DOHH2 (cell line): Measurements from ENCODE around the gene HECW1.

ENCODE experiments used
- H3F3A ChIP-seq: fragments of 200-600 bp; sonication (generic), shearing (Covaris generic); 2 replicates; pipeline ENCODE4 v1.6.0; 2016; ENCODE audit warnings: antibody characterized with exemption, mild to moderate bottlenecking; ENCODE audit not compliant: control insufficient read depth, insufficient read depth
- H3K27ac ChIP-seq: fragments of 200-600 bp; sonication (generic); 2 replicates; pipeline ENCODE4 v1.5.1; 2014; ENCODE audit warnings: low read depth, mild to moderate bottlenecking, low read length, moderate library complexity
- H3K27me3 ChIP-seq: fragments of 200-600 bp; sonication (generic); 2 replicates; pipeline ENCODE4 v1.6.1; 2014; ENCODE audit warnings: mild to moderate bottlenecking, low read length, mixed read lengths; ENCODE audit not compliant: control insufficient read depth
- H3K36me3 ChIP-seq: fragments of 200-600 bp; sonication (generic); 2 replicates; pipeline ENCODE4 v1.6.1; 2014; ENCODE audit warnings: mild to moderate bottlenecking, low read length, moderate library complexity, mixed read lengths; ENCODE audit not compliant: control insufficient read depth
- H3K4me1 ChIP-seq: fragments of 200-600 bp; sonication (generic); 2 replicates; pipeline ENCODE4 v1.6.1; 2014; ENCODE audit warnings: mild to moderate bottlenecking, low read length, mixed read lengths; ENCODE audit not compliant: control insufficient read depth
- H3K4me2 ChIP-seq: fragments of 200-600 bp; sonication (generic); 2 replicates; pipeline ENCODE4 v1.6.0; 2014; ENCODE audit warnings: mild to moderate bottlenecking, low read length, moderate library complexity
- H3K4me3 ChIP-seq: fragments of 200-600 bp; sonication (generic); 2 replicates; pipeline ENCODE4 v1.5.1; 2014; ENCODE audit warnings: mild to moderate bottlenecking, low read length, mixed read lengths
- H3K79me2 ChIP-seq: fragments of 200-600 bp; sonication (generic); 2 replicates; pipeline ENCODE4 v1.6.1; 2014; ENCODE audit warnings: mild to moderate bottlenecking, low read length, mixed read lengths; ENCODE audit not compliant: control insufficient read depth
- H3K9me2 ChIP-seq: fragments of 200-600 bp; sonication (generic); replicated peaks from 2 replicates; pipeline ENCODE4 v1.6.1; 2014; ENCODE audit warnings: mild to moderate bottlenecking, low read length, mixed read lengths; ENCODE audit not compliant: control insufficient read depth
- H3K9me3 ChIP-seq: fragments of 200-600 bp; sonication (generic); 2 replicates; pipeline ENCODE4 v1.6.1; 2014; ENCODE audit warnings: antibody characterized with exemption, low read length, mixed read lengths; ENCODE audit not compliant: control insufficient read depth, insufficient read depth
- H4K20me1 ChIP-seq: fragments of 200-600 bp; sonication (generic); 2 replicates; pipeline ENCODE4 v1.6.0; 2014; ENCODE audit warnings: low read depth, mild to moderate bottlenecking, antibody characterized with exemption, low read length, moderate library complexity; ENCODE audit not compliant: control insufficient read depth, insufficient read depth
- CTCF ChIP-seq: fragments of 200-600 bp; sonication (generic); IDR thresholded peaks from one replicate; pipeline ENCODE4 v1.5.1; 2014; ENCODE audit warnings: antibody characterized with exemption, mild to moderate bottlenecking, low read depth, low read length; ENCODE audit not compliant: poor library complexity, severe bottlenecking
- EZH2phosphoT487 ChIP-seq: fragments of 200-600 bp; sonication (generic); IDR thresholded peaks from 2 replicates; pipeline ENCODE4 v1.6.1; 2017; ENCODE audit warnings: borderline replicate concordance, mild to moderate bottlenecking, antibody characterized with exemption, low read length, moderate library complexity, mixed read lengths

HECW1 gene

GRCh38 chr7:43390576-43390975 is 278.1 kb downstream of the HECW1 start:
- no peaks in the 10 kb centered on the region for H3F3A ChIP-seq
- no peaks in the 10 kb centered on the region for H3K36me3 ChIP-seq
- H3K79me2 ChIP-seq: no peaks in the 10 kb centered on the region
- H3K27me3 ChIP-seq: peaks cover 6% of the 10 kb centered on the region; the same call in 1 of the 2 replicates
- no peak for TF ChIP-seq CTCF
- no peak for TF ChIP-seq EZH2phosphoT487
- H4K20me1 ChIP-seq: no peaks in the 10 kb centered on the region
- H3K27ac ChIP-seq: no peak overlapping the region
- H3K4me1 ChIP-seq: no peaks in the 10 kb centered on the region
- H3K4me2 ChIP-seq: no peak overlapping the region
- H3K9me2 ChIP-seq: no peaks in the 10 kb centered on the region
- no peaks in the 10 kb centered on the region for H3K9me3 ChIP-seq
- no peak overlapping the region for H3K4me3 ChIP-seq

DNA sequence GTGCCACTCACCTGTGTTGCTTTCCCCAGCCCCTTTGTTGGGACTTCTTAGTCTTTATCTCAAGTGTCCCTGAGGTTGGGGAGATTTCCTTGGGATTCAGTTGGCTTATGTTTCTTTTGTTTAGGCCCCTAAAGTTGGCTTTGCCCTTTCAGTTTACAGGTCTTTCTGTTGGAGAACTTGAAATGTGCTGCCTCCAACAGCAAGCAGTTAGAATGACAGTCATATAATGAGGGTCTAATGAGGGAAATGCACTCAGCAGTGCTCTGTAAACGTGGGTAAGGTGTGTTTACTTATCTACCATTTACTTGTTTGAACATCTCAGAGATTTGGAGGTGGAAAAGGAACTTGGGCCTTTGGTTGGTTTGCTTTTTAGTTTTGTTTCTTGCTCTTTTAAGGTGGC is 279.1 kb downstream of the HECW1 start:
- no peak overlapping the region for H3K4me2 ChIP-seq
- no peaks in the 10 kb centered on the region for H3K79me2 ChIP-seq
- no peaks in the 10 kb centered on the region for H3F3A ChIP-seq
- no peaks in the 10 kb centered on the region for H3K9me2 ChIP-seq
- no peak overlapping the region for H3K27ac ChIP-seq
- no peak overlapping the region for H3K4me3 ChIP-seq
- peaks cover 9% of the 10 kb centered on the region; the same call in 1 of the 2 replicates for H3K27me3 ChIP-seq
- no peaks in the 10 kb centered on the region for H4K20me1 ChIP-seq
- H3K4me1 ChIP-seq: no peaks in the 10 kb centered on the region
- no peaks in the 10 kb centered on the region for H3K9me3 ChIP-seq
- H3K36me3 ChIP-seq: no peaks in the 10 kb centered on the region
- TF ChIP-seq EZH2phosphoT487 (no peak), CTCF (no peak)

DNA sequence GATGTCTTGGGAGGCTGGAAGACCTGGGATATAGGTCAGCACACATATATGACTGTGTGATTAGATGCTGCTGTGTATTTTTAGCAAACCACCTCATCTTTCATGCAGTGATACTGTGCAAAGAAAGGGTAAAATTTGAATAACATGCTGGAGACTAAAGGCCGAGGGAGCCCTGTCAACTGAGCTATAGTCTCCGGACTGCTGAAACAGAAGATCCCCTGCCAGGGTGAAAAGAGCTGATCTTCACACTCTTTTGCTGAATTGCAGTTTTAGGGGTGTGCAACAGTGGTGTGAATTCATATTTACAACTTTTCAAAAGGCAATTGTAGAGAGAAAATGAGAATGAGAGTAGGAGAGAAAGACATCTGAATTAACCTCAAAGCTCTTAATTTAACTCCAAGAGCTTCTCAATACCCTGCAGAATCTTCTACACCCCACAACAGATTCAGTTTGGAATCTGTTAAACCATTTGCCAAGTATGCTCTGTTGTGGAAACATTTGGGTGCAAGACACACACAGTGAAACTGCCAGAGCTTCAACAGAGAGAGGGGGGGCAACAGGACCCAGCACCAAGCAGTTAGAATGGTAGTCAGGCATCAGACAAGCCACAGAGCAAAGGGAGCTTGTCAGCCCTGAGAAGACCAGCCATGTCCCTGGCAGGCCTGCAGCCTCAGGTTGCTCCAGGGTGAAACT is 280.3 kb downstream of the HECW1 start:
- no peaks in the 10 kb centered on the region for H3K79me2 ChIP-seq
- TF ChIP-seq CTCF: no peak
- no peak for TF ChIP-seq EZH2phosphoT487
- H3K4me1 ChIP-seq: no peaks in the 10 kb centered on the region
- H3F3A ChIP-seq: no peaks in the 10 kb centered on the region
- H4K20me1 ChIP-seq: no peaks in the 10 kb centered on the region
- H3K27ac ChIP-seq: no peak overlapping the region
- H3K9me2 ChIP-seq: no peaks in the 10 kb centered on the region
- peaks cover 7% of the 10 kb centered on the region; the same call in 1 of the 2 replicates for H3K27me3 ChIP-seq
- no peaks in the 10 kb centered on the region for H3K36me3 ChIP-seq
- H3K9me3 ChIP-seq: no peaks in the 10 kb centered on the region
- H3K4me3 ChIP-seq: no peak overlapping the region
- no peak overlapping the region for H3K4me2 ChIP-seq
